HG03469 (cell line): ENCODE measurements around the gene CFB.
"Not testable (repeated sequence)": the region's sequence is repeated elsewhere in the genome, so short reads cannot be mapped to it uniquely, and the experiment has no call there.

Source experiments
- ATAC-seq: cut with Tn5 transposase; IDR thresholded peaks from one replicate; pipeline ENCODE4 v1.9.1; 2021; ENCODE audit warnings: mild to moderate bottlenecking, moderate library complexity, moderate number of reproducible peaks; ENCODE audit not compliant: unreplicated experiment

The CFB gene

GRCh38 chr6:31911826-31912585 lies 33.9 kb upstream of the CFB start:
- ATAC-seq: no peak

- no peak for ATAC-seq
These were observed 30.5 kb upstream of the CFB start for GRCh38 chr6:31915351-31915750.

- ATAC-seq: no peak
These were observed 30.1 kb upstream of the CFB start for GRCh38 chr6:31915756-31916155.

- no peak for ATAC-seq
These were observed 27.7 kb upstream of the CFB start for GRCh38 chr6:31918069-31918720.

GRCh38 chr6:31919624-31920303 lies 26.1 kb upstream of the CFB start:
- no peak for ATAC-seq

GRCh38 chr6:31920811-31921210 lies 25.1 kb upstream of the CFB start:
- ATAC-seq: no peak

GRCh38 chr6:31922942-31923341 lies 23.0 kb upstream of the CFB start:
- ATAC-seq: no peak

GRCh38 chr6:31927242-31927862 lies 18.5 kb upstream of the CFB start, which contains the start of gene C2:
C2 (plus strand) TSS chr6:31927717; CDS start chr6:31927753, 36 bp downstream.
- ATAC-seq: no peak

GRCh38 chr6:31927863-31928671 lies 17.8 kb upstream of the CFB start:
- ATAC-seq: no peak

GRCh38 chr6:31928672-31928939 lies 17.3 kb upstream of the CFB start:
- ATAC-seq: no peak

GRCh38 chr6:31930962-31931361 lies 14.9 kb upstream of the CFB start:
- ATAC-seq: no peak

GRCh38 chr6:31932137-31932536 lies 13.8 kb upstream of the CFB start:
- not testable (repeated sequence) for ATAC-seq

GRCh38 chr6:31933537-31933936 lies 12.4 kb upstream of the CFB start:
- no peak for ATAC-seq

- ATAC-seq: no peak
These were observed 10.9 kb upstream of the CFB start for GRCh38 chr6:31935021-31935420.

GRCh38 chr6:31935823-31936222 lies 10.1 kb upstream of the CFB start:
- no peak for ATAC-seq

GRCh38 chr6:31940256-31940664 lies 5.6 kb upstream of the CFB start:
- ATAC-seq: no peak

GRCh38 chr6:31943742-31944141 lies 2.2 kb upstream of the CFB start:
- no peak for ATAC-seq

- no peak for ATAC-seq
These were observed 765 bp upstream of the CFB start for GRCh38 chr6:31945154-31945506.

GRCh38 chr6:31946370-31946885 lies 533 bp downstream of the CFB start:
- no peak for ATAC-seq

GRCh38 chr6:31947070-31947675 lies 1.3 kb downstream of the CFB start:
- no peak for ATAC-seq
